HUES48 (cell line): ENCODE results near the gene MBTPS1.
A peak's percentile ranks its signal among the peaks of the same experiment; 100 is the strongest.

ENCODE experiments used
- H3K27ac ChIP-seq: one replicate; pipeline ENCODE4 v1.7.0; 2013; ENCODE audit warnings: low read depth, low read length, inconsistent platforms
- H3K27me3 ChIP-seq: 2 replicates; pipeline ENCODE4 v1.6.1; 2013; ENCODE audit warnings: mild to moderate bottlenecking, low read length; ENCODE audit not compliant: control insufficient read depth, insufficient read depth
- H3K36me3 ChIP-seq: 2 replicates; pipeline ENCODE4 v1.6.1; 2013; ENCODE audit warnings: low read length; ENCODE audit not compliant: control insufficient read depth, insufficient read depth
- H3K4me1 ChIP-seq: 2 replicates; pipeline ENCODE4 v1.6.1; 2013; ENCODE audit warnings: mild to moderate bottlenecking, low read length; ENCODE audit not compliant: control insufficient read depth, insufficient read depth
- H3K4me3 ChIP-seq: 2 replicates; pipeline ENCODE4 v1.5.1; 2013; ENCODE audit warnings: mild to moderate bottlenecking, low read depth, low read length
- H3K9ac ChIP-seq: 2 replicates; pipeline ENCODE4 v1.6.1; 2013; ENCODE audit warnings: mild to moderate bottlenecking, low read depth, low read length, moderate library complexity
- H3K9me3 ChIP-seq: 2 replicates; pipeline ENCODE4 v1.6.1; 2013; ENCODE audit warnings: low read length; ENCODE audit not compliant: control insufficient read depth, insufficient read depth

Gene MBTPS1

GRCh38 chr16:84116720-84117493, at the start of gene MBTPS1:
TSS of gene MBTPS1 (minus strand) at chr16:84116942. CDS start at chr16:84101783, 15,159 bp downstream.
- no peaks in the 10 kb centered on the region; the same call in 1 of the 2 replicates for H3K36me3 ChIP-seq
- peak within 1 kb of the TSS; percentile 84 for H3K27ac ChIP-seq
- H3K4me1 ChIP-seq = peaks cover 8% of the 10 kb centered on the region; the same call in 1 of the 2 replicates
- H3K27me3 ChIP-seq = no peaks in the 10 kb centered on the region
- H3K9ac ChIP-seq = peak within 1 kb of the TSS; percentile 80
- peak within 1 kb of the TSS; percentile 93 for H3K4me3 ChIP-seq
- H3K9me3 ChIP-seq = no peaks in the 10 kb centered on the region

GRCh38 chr16:84165746-84166145, 49.0 kb upstream of the MBTPS1 start:
- Histone ChIP-seq H3K36me3 (no peaks in the 10 kb centered on the region), H3K9ac (no peak overlapping the region), H3K4me1 (peaks cover 3% of the 10 kb centered on the region; the same call in 1 of the 2 replicates), H3K27me3 (peaks cover 4% of the 10 kb centered on the region; the same call in 1 of the 2 replicates), H3K27ac (no peak overlapping the region), H3K9me3 (no peaks in the 10 kb centered on the region), H3K4me3 (no peak overlapping the region)

GRCh38 chr16:84161801-84162200, 45.1 kb upstream of the MBTPS1 start:
- no peaks in the 10 kb centered on the region for H3K36me3 ChIP-seq
- no peaks in the 10 kb centered on the region for H3K9me3 ChIP-seq
- H3K9ac ChIP-seq = no peak overlapping the region
- no peaks in the 10 kb centered on the region for H3K4me1 ChIP-seq
- H3K27me3 ChIP-seq = peaks cover 4% of the 10 kb centered on the region; the same call in 1 of the 2 replicates
- no peak overlapping the region for H3K27ac ChIP-seq
- H3K4me3 ChIP-seq = no peak overlapping the region

GRCh38 chr16:84161037-84161436, 44.3 kb upstream of the MBTPS1 start:
- H3K27me3 ChIP-seq = peaks cover 4% of the 10 kb centered on the region; the same call in 1 of the 2 replicates
- no peaks in the 10 kb centered on the region for H3K4me1 ChIP-seq
- no peak overlapping the region for H3K27ac ChIP-seq
- H3K36me3 ChIP-seq = no peaks in the 10 kb centered on the region
- no peak overlapping the region for H3K4me3 ChIP-seq
- H3K9me3 ChIP-seq = no peaks in the 10 kb centered on the region
- no peak overlapping the region for H3K9ac ChIP-seq

GRCh38 chr16:84159800-84160199, 43.1 kb upstream of the MBTPS1 start:
- H3K27me3 ChIP-seq = peaks cover 4% of the 10 kb centered on the region; the same call in 1 of the 2 replicates
- no peaks in the 10 kb centered on the region for H3K36me3 ChIP-seq
- no peaks in the 10 kb centered on the region for H3K4me1 ChIP-seq
- no peaks in the 10 kb centered on the region for H3K9me3 ChIP-seq
- no peak overlapping the region for H3K9ac ChIP-seq
- H3K27ac ChIP-seq = no peak overlapping the region
- no peak overlapping the region for H3K4me3 ChIP-seq

GRCh38 chr16:84159007-84159406, 42.3 kb upstream of the MBTPS1 start:
- H3K9ac ChIP-seq = no peak overlapping the region
- no peaks in the 10 kb centered on the region for H3K36me3 ChIP-seq
- no peaks in the 10 kb centered on the region for H3K4me1 ChIP-seq
- no peak overlapping the region for H3K4me3 ChIP-seq
- H3K27me3 ChIP-seq = no peaks in the 10 kb centered on the region; the same call in 1 of the 2 replicates
- no peak overlapping the region for H3K27ac ChIP-seq
- H3K9me3 ChIP-seq = no peaks in the 10 kb centered on the region

GRCh38 chr16:84156342-84156784, 39.6 kb upstream of the MBTPS1 start:
- Histone ChIP-seq H3K4me1 (no peaks in the 10 kb centered on the region), H3K27ac (no peak overlapping the region), H3K9ac (no peak overlapping the region), H3K9me3 (no peaks in the 10 kb centered on the region), H3K4me3 (no peak overlapping the region), H3K36me3 (no peaks in the 10 kb centered on the region), H3K27me3 (no peaks in the 10 kb centered on the region; the same call in 1 of the 2 replicates)

GRCh38 chr16:84155771-84156170, 39.0 kb upstream of the MBTPS1 start:
- H3K4me3 ChIP-seq = no peak overlapping the region
- H3K9me3 ChIP-seq = no peaks in the 10 kb centered on the region

GRCh38 chr16:84155226-84155625, 38.5 kb upstream of the MBTPS1 start:
- Histone ChIP-seq H3K9ac (no peak overlapping the region), H3K27me3 (no peaks in the 10 kb centered on the region; the same call in 1 of the 2 replicates), H3K4me3 (no peak overlapping the region), H3K4me1 (no peaks in the 10 kb centered on the region), H3K27ac (no peak overlapping the region), H3K36me3 (no peaks in the 10 kb centered on the region), H3K9me3 (no peaks in the 10 kb centered on the region)

More at GRCh38 chr16:84155771-84156170, 39.0 kb upstream of the MBTPS1 start:
- Histone ChIP-seq H3K9ac (no peak overlapping the region), H3K4me1 (no peaks in the 10 kb centered on the region), H3K36me3 (no peaks in the 10 kb centered on the region), H3K27me3 (no peaks in the 10 kb centered on the region; the same call in 1 of the 2 replicates), H3K27ac (no peak overlapping the region)

GRCh38 chr16:84153660-84154214, 37.0 kb upstream of the MBTPS1 start:
- Histone ChIP-seq H3K4me1 (no peaks in the 10 kb centered on the region), H3K36me3 (no peaks in the 10 kb centered on the region), H3K9me3 (no peaks in the 10 kb centered on the region), H3K9ac (no peak overlapping the region), H3K4me3 (no peak overlapping the region), H3K27me3 (no peaks in the 10 kb centered on the region), H3K27ac (no peak overlapping the region)

GRCh38 chr16:84150926-84151325, 34.2 kb upstream of the MBTPS1 start:
- Histone ChIP-seq H3K4me1 (no peaks in the 10 kb centered on the region), H3K4me3 (no peak overlapping the region), H3K9me3 (no peaks in the 10 kb centered on the region), H3K27ac (no peak overlapping the region), H3K36me3 (no peaks in the 10 kb centered on the region), H3K27me3 (peaks cover 3% of the 10 kb centered on the region), H3K9ac (no peak overlapping the region)
